Measurements from ENCODE around the gene TPCN2. TPM values are rescaled to one million over a fixed set of nuclear protein-coding genes. Genes with fewer than 3 reads are reported as not detected.

The TPCN2 gene
- total RNA-seq, 1 donor from 2014 or later = 6.3 TPM

- H3K4me3 ChIP-seq (ENCODE audit: low read depth, low read length) = no peak overlapping the region
- no peak for TF ChIP-seq CTCF (conservative IDR thresholded peaks at IDR 0.05; ENCODE audit: low read depth, low read length)
- no peak for DNase-seq (ENCODE audit: low read depth)
These were observed 59.3 kb downstream of the TPCN2 start for GRCh38 chr11:69108030-69108429.

GRCh38 chr11:69108559-69108958 lies 59.8 kb downstream of the TPCN2 start:
- no peak overlapping the region for H3K4me3 ChIP-seq (ENCODE audit: low read depth, low read length)
- TF ChIP-seq CTCF (conservative IDR thresholded peaks at IDR 0.05; ENCODE audit: low read depth, low read length) = no peak
- DNase-seq (ENCODE audit: low read depth) = no peak

- TF ChIP-seq CTCF (conservative IDR thresholded peaks at IDR 0.05; ENCODE audit: low read depth, low read length) = no peak
- no peak overlapping the region for H3K4me3 ChIP-seq (ENCODE audit: low read depth, low read length)
- DNase-seq (ENCODE audit: low read depth) = no peak
These were observed 60.4 kb downstream of the TPCN2 start for GRCh38 chr11:69109101-69109500.

GRCh38 chr11:69110451-69110850 lies 61.7 kb downstream of the TPCN2 start:
- no peak overlapping the region for H3K4me3 ChIP-seq (ENCODE audit: low read depth, low read length)
- no peak for TF ChIP-seq CTCF (conservative IDR thresholded peaks at IDR 0.05; ENCODE audit: low read depth, low read length)
- no peak for DNase-seq (ENCODE audit: low read depth)

- no peak for DNase-seq (ENCODE audit: low read depth)
- H3K4me3 ChIP-seq (ENCODE audit: low read depth, low read length) = no peak overlapping the region
- no peak for TF ChIP-seq CTCF (conservative IDR thresholded peaks at IDR 0.05; ENCODE audit: low read depth, low read length)
These were observed 63.2 kb downstream of the TPCN2 start for GRCh38 chr11:69111624-69112542.

GRCh38 chr11:69113226-69113625 lies 64.5 kb downstream of the TPCN2 start:
- H3K4me3 ChIP-seq (ENCODE audit: low read depth, low read length) = no peak overlapping the region
- no peak for TF ChIP-seq CTCF (conservative IDR thresholded peaks at IDR 0.05; ENCODE audit: low read depth, low read length)

More at GRCh38 chr11:69113226-69113625, 64.5 kb downstream of the TPCN2 start:
- no peak for DNase-seq (ENCODE audit: low read depth)

All from epithelial cell of proximal tubule (primary cell).